Activated CD4-positive, CD25-positive, alpha-beta regulatory T cell treated with anti-CD3 and anti-CD28 coated beads, Interleukin-2, amount 50 U/mL, for 24 hours (primary cell): Measurements from ENCODE around the gene SNX7.

Source experiments
- ATAC-seq, 2 donors: fragments of 150-1000 bp; cut with Tn5 transposase; one replicate each; pipeline ENCODE4 v1.10.0; 2021; ENCODE audit warnings: mild to moderate bottlenecking in 1 of 2, moderate library complexity in 1 of 2

The SNX7 gene, protein sequence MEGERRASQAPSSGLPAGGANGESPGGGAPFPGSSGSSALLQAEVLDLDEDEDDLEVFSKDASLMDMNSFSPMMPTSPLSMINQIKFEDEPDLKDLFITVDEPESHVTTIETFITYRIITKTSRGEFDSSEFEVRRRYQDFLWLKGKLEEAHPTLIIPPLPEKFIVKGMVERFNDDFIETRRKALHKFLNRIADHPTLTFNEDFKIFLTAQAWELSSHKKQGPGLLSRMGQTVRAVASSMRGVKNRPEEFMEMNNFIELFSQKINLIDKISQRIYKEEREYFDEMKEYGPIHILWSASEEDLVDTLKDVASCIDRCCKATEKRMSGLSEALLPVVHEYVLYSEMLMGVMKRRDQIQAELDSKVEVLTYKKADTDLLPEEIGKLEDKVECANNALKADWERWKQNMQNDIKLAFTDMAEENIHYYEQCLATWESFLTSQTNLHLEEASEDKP

DNA sequence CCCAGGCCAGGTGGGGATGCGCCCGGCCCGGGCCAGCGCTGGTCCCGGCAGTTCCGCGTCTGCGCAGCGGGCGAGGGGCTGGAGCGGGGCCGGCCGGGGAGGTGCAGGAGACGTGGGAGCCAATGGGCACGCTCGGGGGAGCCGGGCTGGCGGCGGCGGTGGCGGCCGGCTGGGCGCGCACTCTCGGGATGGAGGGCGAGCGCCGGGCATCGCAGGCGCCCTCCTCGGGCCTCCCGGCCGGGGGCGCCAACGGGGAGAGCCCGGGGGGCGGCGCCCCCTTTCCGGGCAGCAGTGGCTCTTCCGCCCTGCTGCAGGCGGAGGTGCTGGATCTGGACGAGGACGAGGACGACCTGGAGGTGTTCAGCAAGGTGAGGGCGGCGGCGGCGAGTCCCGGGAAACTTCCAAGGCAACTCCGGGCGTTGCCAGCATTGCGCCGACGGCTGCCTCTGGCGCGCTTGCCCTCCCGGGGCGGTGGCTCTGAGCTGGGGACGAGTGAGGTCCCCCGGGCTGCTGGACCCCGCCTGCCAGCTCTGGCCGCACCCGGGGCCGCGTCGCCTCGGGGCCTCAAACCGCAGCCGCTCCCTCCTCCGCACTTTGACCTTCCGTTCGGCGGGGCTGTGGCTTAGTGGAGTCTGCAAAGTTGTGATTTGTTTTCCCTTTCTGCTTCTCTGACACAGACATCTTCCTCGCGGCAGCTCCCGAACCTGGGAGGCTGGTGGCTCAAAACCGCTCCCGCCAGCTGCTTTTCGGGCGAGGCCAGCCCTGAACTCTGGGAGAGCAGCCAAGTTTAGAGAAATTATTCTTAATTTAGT is at the start of gene SNX7:
SNX7 (plus strand) TSS at position 178 of the 812 bp plus-strand sequence; CDS start at position 189, 11 bp downstream.
- ATAC-seq = peak in 1 of 2 donors; percentile 46

DNA sequence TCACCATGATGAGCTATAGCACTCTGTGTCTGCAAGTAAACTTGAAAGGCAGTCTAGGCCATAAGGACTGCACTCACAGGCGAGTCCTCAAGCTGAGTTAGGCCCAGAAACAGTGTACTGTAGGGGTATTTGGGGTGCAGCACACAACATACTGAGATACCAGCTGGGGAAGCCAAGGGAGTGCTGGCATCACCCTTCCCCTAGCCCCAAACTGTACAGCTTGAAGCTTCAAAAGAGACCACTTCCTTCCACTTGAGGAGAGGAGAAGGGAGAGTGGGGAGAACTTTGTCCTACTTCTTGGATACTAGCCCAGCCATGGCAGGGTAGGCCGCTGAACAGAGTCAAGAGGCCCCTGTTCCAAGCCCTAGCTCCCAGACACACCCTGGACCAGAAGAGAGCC is 24.2 kb upstream of the SNX7 start:
- ATAC-seq = no peak

DNA sequence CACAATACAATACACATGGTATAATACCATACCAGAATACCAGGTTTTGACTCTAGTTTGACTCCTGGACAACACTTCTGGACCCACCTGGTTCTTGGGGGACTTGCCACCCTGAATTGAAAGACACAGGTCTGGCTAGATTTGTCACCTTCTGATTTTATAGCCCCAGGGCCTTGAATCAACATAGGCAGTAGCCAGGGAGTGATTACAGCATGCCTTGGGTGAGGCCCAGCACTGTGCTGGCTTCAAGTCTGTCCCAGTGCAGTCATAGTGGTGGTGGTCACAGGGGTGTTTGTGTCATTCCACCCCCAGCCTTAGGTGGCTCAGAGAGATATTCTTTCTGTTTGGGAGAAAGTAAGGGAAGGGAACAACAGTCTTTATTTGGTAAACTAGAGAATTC is 23.3 kb upstream of the SNX7 start:
- ATAC-seq = no peak

DNA sequence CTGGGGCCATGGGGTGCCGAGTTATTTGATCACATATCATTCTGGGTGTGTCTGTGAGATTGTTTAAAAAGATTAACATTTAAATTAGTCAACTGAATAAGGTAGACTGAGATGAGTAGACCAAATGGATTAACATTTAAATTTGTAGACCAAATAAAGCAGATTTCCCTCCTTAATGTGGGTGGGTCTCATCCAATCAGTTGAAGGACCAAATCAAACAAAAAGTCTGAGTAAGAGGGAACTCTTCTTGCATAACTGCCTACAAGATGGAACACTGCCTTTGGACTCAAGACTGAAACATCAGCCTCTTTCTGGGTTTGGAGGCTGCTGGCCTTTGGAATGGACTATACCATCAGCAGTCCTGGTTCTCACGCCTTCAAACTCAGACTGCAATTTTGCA is 17.0 kb upstream of the SNX7 start:
- no peak for ATAC-seq

DNA sequence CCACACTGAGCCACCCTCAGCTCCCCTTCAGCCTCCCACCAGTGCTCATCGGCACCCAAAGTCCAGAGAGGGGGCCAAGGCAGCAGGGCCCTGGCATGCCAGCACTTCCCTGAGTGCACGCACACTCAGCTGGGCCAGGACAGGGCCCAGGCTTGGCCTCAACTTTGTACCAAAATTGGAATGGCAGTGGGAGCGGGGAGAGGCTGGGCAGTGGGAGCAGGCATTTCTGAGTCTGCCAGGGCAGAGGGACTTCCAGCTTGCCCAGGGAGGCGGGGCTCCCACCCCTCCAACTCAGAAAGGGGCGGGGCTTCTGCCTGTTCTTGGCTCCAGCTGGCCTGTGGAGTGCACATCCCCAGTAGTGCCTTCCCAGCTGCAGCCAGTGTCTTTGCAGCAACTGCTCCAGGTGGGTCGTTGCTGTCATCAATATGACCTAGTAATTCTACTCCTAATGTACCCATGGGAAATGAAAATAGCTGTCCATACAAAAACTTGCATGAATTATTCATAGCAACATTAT is 10.3 kb upstream of the SNX7 start:
- ATAC-seq = no peak

DNA sequence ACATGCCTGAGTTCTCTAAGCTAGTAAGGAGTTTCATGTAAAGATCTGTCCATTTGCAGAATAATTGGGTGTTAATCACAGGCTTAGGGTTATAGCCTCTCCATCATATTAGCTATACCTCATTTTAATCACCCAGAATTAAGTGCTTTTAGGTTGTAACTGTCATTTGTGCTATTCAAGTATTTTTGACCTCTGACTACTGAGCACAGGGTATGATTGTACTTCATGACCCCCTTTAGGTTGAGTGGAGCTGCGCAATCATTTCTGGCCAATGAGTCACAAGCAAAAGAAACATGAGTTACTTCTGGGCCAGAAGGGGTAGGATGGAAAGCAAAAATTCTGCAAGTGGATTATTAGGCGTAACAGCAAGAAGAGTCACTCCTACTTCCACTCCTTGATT is 8.4 kb upstream of the SNX7 start:
- ATAC-seq = no peak

DNA sequence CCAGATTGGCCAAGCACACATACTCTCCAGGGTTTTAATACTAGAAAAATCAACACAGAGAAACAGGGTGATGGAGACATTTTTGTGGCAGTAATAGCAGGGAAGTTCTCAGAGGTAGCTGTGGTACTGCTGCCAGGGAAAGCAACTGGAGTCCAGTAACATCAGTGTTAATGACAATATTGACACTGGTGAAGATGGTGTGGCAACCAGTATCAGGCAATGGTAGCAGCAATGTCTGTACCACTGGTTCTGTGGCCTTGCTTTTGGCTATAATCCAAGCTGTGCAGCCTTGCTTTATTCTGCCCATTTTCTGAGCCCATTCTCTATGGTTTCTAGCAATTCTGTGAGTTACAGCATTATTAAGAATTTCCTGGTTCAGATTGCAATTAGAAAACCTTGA is 1.6 kb upstream of the SNX7 start:
- ATAC-seq = no peak

DNA sequence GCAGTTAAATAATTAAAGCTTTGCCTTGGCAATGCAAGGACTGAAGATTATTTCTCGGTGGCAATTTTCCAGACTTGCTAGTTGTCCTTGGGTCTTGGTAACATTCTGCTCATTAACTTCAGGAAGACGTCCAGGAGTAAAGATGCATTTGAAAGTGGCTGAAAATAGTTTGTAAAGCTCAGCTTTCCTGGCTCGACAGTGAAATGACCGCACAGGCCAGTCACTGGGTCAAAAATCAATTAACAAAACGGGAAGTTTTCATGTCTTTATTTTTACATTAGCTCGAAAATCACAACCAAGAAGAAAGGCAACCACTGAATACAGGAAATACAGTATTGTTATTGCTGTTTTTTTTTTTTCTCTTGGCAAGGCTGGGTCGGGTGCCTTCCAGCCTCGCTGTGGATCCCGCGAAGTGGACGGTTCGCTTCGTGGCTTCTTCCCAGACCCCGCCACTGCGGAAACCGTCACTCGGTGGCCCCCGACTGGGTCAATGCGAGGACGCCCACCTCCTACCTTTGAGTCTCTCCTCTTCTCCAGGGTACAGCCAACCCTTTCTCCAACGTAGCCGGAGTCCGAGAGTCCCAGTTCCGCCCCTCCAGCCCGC is 479 bp upstream of the SNX7 start:
- ATAC-seq = no peak

DNA sequence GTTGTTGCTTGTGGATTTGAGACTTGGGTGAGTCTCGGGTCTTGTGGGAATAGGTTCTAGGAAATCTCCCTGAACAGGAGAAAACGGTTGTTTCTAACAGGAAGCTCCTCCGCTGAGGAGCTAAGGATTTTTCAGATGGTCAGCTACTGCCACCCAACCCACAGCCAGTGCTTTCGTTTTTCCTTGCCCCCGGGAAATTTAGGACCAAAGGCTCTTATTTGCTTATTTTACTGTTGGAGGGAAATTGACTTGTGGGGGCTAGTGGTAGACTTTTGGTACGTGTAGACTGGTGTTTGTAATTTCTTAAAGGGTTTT is 792 bp downstream of the SNX7 start:
- no peak for ATAC-seq

DNA sequence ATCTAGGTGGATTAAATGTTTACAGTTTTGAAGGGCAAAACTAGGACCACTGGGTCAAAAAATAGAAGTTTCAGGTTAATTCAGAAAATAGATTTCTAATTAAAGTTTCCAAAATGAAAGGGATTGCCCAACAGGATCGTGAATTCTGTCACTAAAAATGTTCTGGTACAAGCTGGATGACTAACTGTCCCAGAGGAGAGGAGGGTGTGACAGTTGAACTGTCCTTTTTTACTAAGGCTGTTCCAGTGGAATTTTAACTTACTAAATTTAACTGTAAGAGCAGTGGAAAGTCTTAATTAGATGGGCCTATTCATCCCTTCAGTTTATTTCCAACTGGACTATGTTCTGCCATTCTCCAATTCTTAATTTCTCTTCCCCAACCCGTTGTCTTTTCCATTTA is 7.2 kb downstream of the SNX7 start:
- ATAC-seq = no peak

DNA sequence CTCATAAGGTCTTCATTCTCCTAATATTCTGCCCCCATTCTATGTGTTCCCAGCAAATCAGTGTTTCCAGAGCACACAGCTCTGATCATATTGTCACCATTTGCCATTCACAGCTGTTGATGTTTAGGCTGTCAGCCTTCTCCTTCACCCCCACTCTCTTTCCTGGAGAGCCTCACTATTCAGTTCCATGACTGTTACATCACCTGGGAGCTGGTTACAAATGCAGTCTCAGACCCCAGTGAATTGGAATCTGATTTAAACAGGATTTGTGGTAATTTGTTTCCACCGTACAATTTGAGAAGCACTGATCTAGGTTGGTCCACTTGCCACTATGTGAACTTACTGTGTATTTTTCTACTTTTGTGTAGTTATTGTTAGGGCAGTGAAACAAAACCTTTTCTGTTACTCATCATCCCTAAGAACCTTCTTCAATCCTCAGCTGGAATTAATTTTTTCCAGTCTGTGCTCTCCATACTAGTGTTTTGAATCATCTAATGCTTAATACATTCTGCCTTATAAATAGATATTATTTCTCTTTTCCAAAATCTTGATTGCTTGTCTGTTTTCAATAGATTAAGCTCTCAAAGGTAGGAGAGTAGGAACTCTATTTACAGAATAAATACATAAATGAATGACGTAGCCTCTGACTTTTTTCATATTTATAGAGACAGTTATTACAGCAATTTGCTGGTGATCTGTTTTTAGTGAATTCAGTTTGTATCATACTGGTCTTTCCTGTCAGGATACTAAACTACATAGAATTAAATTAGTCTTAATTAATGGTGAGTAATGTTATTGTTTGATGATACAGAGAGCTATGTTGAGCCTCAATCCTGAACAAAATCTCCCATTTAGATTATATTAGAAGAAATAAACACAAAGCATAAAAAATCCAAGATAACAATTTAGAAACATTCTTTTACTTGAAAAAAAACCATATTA is 8.1 kb downstream of the SNX7 start:
- no peak for ATAC-seq

DNA sequence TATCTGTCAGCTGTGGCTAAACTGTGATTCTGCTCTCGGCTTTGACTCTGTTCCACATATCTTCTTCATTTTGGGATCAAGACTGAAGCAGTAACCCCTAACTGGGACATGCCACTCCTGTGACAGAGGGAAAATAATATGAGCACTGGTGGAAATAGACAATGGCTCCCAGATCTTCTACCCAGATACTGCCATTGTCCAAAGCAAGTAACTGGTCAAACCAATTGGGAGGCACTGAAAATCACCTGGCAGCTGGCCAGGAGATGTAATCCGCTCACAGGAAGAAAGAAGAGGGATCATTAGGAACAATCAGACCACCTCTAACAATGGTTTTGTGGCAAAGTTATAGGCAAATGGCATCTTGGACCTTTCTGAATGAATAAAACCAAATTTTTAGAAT is 10.7 kb downstream of the SNX7 start:
- ATAC-seq = no peak

DNA sequence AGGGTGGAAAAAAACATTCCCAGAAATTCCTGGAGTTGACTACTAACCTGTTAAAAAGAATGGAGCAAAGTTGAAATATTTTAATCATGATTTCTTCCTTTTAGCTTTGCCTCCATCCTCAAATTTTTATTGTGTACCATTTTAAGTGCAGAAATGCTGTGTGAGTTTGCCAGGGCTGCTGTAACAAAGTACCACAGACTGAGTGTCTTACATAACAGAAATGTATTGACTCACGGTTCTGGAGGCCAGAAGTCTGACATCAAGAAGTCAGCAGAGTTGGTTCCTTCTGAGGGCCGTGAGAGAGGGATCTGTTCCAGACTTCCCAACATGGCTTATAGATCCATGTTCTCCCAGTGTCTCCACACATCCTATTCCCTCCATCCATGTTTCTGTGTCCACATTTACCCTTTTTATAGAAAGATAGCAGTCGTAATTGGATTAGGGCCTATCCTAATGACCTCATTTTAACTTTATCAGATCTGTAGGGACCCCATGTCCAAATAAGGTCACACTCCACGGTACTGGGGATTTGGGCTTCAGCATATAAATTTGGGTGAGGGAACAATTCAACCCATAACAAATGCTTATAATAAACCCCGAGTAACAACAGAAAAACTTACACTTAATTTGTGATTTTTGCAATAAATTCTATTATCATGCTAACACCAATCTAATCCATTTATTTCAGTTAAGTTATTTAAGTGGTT is 12.7 kb downstream of the SNX7 start:
- ATAC-seq = no peak

DNA sequence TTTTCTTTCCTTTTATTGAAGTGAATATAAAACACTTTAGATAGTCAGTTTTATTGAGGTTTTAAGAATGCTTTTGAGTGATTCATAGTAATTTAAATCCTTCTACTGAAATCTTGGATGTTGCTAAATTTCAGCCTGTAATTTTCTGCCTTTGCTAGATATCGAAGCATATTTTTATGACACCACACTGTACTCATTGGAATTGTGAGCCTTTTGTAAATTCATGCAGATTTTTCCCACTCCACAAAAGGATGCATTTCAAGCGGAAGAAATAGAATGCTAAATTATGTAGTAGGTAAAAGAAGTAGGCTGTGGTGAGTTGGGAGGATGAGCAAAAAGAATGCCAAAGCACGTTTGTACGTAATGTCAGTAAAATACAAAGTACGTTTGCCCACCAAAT is 13.8 kb downstream of the SNX7 start:
- no peak for ATAC-seq

DNA sequence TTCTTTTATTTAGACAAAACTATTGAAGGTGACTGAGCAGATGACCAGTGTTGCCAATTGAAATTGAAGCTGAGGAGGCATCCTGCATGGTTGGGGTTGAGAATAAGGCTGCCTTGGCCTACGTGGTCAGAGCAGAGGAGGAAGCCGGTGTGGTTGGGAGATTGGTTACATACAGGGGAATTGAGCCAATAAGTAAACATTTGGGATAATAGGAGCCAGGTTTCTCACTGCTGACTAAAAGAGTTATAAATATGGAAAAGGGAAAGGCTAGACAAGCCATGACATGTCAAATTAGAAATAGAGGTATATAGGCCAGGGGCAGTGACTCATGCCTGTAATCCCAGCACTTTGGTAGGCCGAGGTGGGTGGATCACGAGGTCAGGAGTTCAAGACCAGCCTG is 15.8 kb downstream of the SNX7 start:
- ATAC-seq = no peak

DNA sequence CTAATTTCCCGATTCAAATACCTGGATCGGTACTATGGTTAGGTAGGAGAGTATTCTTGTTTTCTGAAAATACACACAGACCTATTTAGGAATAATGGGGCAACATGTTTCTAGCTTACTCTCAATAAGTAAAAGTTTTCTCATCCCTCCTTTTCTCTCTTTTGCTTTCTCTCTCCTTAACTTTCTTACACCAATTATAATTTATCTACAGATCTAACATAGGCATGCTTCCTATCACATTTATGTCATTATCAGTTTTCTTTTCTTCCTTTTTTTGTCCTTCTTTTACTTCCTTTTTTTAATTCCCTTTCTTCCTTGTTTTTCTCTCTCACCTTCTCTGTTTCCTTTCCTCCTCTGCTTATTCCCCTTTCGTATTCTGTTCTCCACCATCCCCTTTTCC is 20.3 kb downstream of the SNX7 start:
- ATAC-seq = no peak

DNA sequence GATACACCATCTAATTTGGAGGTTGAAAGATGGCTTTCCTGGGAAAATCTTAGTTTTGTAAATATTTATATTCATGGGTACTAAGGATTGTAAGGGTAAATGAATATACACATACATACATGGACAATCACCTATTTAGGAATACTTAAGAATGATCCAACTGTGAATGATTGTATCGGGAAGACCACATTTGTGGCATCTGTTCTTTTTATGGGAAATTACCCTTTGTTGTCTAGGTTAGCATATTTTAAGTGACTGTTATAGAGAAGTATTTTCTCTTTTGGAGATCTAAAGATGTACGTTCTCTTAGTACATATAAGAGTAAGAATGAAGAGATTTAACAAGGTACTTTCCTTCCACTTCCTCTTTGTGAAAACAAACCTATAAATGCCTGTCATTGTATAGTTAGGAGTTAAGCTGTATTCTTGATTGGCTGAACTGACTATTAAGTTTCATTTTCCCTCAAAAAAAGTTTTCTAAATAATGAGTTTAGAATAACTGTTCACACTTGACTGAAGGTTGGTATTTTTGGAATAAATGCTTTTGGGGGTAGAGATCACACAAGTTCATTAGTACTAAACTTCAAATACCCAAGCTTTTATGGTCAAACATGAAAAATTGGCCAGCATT is 26.7 kb downstream of the SNX7 start:
- no peak for ATAC-seq

DNA sequence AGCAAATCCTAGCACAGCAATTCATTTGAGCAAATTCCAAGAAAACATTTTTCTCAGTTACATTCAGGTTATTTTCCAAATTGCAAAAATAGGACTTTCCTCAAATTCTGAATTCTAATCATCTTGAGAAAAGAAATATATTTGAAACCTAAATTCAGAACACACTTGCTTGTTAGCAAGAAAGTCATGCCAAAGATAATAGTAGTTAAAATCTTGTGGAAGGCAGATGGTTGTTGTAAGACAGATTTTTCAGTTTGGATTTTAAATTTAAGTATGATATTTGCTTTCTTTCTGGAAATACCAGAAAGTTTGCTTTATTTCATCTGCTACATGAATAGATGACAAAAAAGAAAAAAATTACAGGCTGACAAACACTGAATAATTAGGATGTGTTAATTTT is 29.1 kb downstream of the SNX7 start:
- no peak for ATAC-seq

DNA sequence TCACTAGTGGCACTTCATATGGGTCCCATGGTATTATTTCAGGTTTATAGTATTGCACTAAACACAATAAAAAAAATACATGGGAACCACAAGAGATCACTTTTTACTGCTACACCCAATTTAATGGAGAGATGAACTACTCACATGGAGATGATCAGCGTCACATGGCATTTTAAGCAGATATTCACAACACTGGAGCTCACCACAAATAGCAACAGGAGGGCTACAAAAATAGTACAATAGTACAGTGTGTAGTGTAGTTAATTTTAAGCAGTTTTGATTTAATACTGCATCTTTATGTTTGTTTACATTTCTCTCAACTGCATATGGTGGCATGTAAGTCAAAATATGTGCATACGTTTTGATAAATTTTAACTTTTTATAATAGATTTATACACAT is 31.0 kb downstream of the SNX7 start:
- no peak for ATAC-seq

DNA sequence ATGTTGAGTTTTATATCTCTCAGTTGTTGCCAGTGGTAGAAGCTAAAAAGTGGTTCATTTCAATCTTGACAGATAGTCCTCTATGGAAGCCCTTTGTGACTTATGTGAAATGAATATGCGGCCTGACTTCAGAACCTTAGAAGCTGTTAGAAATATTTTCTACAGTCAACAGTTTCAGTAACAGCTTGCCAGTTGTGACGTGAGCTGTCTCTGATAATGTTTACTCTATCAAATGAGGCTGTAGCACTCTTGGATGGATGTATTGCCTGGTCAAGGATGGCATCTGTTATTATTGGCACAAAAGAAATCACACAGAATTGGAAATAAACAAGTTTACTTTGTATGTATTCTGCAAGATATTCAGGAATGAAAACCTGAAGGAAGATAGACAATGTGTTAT is 31.9 kb downstream of the SNX7 start:
- no peak for ATAC-seq

DNA sequence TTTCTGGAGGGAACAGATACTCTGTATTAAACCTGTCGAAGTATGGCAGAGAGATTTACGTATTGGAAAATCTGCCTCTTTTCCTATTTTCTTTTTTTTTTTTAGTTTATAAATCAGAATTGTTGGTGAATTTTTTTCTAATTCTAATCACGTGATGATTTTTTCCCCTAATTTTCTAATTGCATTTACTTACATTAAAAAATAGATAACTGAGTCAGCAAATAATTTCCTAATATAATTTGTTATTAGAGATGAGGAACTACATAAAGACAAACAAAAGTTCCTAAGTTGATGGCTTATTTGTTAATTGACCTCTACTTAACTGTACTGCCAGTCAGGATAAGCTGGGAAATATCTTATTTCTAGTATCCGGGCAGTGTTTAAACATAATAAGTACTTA is 34.6 kb downstream of the SNX7 start:
- no peak for ATAC-seq
